ENCODE data around the gene SIRPB2. TPM values are rescaled to one million over a fixed set of nuclear protein-coding genes. Genes with fewer than 3 reads are reported as not detected.

Gene SIRPB2
- total RNA-seq, 2 donors from 2014 or later = 0.74 to 3.0 TPM

DNA sequence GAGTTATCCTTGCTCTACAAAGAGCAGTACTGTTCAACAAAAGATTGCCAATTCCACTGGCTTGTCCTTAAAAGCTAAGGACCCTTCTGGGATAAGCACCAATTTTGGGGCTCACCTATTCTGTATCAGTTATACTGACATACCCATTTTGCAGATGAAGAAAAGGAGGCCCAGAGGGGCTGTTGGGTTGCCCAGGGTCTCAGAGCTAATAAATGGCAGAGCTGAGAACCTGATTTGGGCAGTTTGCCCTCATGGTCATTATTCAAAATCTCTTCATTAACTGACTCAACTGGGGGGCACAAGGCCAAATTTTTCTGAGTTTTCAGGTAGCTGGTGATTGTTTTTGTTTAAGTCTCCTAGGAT is 55.9 kb downstream of the SIRPB2 start:
- TF ChIP-seq, protein P1, sequence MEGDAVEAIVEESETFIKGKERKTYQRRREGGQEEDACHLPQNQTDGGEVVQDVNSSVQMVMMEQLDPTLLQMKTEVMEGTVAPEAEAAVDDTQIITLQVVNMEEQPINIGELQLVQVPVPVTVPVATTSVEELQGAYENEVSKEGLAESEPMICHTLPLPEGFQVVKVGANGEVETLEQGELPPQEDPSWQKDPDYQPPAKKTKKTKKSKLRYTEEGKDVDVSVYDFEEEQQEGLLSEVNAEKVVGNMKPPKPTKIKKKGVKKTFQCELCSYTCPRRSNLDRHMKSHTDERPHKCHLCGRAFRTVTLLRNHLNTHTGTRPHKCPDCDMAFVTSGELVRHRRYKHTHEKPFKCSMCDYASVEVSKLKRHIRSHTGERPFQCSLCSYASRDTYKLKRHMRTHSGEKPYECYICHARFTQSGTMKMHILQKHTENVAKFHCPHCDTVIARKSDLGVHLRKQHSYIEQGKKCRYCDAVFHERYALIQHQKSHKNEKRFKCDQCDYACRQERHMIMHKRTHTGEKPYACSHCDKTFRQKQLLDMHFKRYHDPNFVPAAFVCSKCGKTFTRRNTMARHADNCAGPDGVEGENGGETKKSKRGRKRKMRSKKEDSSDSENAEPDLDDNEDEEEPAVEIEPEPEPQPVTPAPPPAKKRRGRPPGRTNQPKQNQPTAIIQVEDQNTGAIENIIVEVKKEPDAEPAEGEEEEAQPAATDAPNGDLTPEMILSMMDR (IDR thresholded peaks at IDR 0.05) = no peak
- H3K9ac ChIP-seq (ENCODE audit: low read depth in 2 of 2, low read length in 2 of 2) = no peak overlapping the region
- H3K36me3 ChIP-seq = no peaks in the 10 kb centered on the region
- no peak for DNase-seq
- no peaks in the 10 kb centered on the region for H3K27me3 ChIP-seq
- H3K4me1 ChIP-seq = no peaks in the 10 kb centered on the region
- H3K9me3 ChIP-seq = no peaks in the 10 kb centered on the region
- H3K27ac ChIP-seq = no peak overlapping the region
- intact Hi-C loops (cut with DNase I) = loop anchor here (5.0 kb wide), 1 partner anchor 43 kb away; the partner anchor contains the start of gene FKBP1A
- H3K4me3 ChIP-seq = no peak overlapping the region

DNA sequence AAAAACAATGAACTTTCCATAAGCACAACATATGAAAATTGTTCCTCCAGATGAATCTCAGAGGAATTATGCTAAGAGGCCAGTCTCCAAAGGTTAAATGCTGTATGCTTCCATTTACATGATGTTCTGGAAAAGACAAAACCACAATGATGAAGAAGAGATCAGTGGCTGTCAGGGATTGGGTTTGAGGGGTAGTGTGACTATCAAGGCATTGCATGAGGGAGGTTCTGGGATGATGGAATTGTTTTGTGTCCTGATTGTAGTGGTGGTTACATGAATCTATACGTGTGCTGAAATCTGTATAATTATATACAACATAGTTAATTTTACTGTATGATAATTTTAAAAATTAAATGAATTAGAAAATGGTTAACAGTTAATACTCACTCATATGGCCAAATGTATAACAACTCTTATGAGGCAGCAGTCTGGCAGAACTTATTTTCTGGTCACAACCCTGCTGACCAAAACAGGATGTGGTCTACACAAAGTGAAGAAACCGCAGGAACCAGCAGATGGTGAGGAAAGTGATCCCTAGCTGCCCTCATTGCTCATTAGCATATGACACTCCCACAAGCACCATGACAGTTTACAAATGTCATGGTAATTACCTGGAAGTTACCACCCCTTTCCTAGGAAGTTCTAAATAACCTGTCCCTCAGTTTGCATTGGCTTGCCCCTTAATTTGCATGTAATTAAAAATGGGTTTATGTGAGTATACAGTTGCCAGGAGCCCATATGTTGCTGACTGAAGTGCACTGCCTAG is 56.5 kb downstream of the SIRPB2 start:
- no peaks in the 10 kb centered on the region for H3K27me3 ChIP-seq
- H3K9me3 ChIP-seq = no peaks in the 10 kb centered on the region
- no peak overlapping the region for H3K27ac ChIP-seq
- H3K4me3 ChIP-seq = no peak overlapping the region
- H3K36me3 ChIP-seq = no peaks in the 10 kb centered on the region
- intact Hi-C loops (cut with DNase I) = loop anchor here (5.0 kb wide), 1 partner anchor 42 kb away; the partner anchor contains the start of gene FKBP1A
- no peak overlapping the region for H3K9ac ChIP-seq (ENCODE audit: low read depth in 2 of 2, low read length in 2 of 2)
- no peaks in the 10 kb centered on the region for H3K4me1 ChIP-seq
- TF ChIP-seq, protein P1 (IDR thresholded peaks at IDR 0.05) = no peak
- DNase-seq = peak; percentile 43

DNA sequence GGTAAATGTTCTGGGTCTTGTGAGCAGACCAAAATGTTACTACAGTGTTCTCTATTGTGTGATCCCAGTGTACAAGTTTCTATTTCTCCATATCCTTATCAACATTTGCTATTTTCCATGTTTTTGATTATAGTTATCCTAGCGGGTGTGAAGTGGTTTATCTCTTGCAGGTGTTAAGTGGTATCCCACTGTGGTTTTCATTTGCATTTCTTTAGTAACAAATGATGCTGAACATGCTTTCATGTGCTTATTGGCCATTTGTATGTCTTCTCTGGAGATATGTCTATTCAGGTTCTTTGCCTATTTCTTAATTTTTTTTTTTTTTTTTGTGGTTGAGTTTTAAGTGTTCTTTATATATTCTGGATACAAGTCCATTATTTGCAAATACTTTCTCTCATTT is 60.1 kb downstream of the SIRPB2 start:
- no peak overlapping the region for H3K4me3 ChIP-seq
- DNase-seq = no peak
- no peak overlapping the region for H3K27ac ChIP-seq
- H3K36me3 ChIP-seq = no peaks in the 10 kb centered on the region
- no peak overlapping the region for H3K9ac ChIP-seq (ENCODE audit: low read depth in 2 of 2, low read length in 2 of 2)
- TF ChIP-seq, protein P1 (IDR thresholded peaks at IDR 0.05) = no peak
- no peaks in the 10 kb centered on the region for H3K9me3 ChIP-seq
- H3K4me1 ChIP-seq = no peaks in the 10 kb centered on the region
- intact Hi-C loops (cut with DNase I) = no loop called here
- no peaks in the 10 kb centered on the region for H3K27me3 ChIP-seq

DNA sequence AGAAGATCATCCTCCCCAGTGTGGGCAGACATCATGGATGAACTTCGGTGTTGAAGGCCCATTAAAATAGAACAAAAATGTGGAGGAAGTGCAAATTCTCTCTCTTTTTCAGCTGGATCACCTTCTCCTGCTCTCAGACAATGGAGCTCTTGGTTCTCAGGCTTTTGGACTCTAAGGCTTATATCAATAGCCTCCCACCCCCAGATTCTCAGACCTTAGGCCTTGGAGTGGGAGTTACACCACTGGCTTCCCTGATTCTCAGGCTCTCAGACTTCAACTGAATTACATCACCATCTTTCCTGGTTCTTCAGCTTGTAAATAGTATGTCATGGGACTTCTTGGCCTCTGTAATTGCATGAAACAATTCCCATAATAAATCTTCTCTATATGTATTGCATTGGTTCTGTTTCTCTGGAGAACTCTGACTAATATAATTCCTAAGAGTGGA is 61.2 kb downstream of the SIRPB2 start:
- Histone ChIP-seq H3K4me3 (no peak overlapping the region), H3K27ac (peak overlapping the region; percentile 36), H3K9me3 (no peaks in the 10 kb centered on the region), H3K36me3 (no peaks in the 10 kb centered on the region), H3K9ac (ENCODE audit: low read depth in 2 of 2, low read length in 2 of 2) (no peak overlapping the region), H3K27me3 (no peaks in the 10 kb centered on the region), H3K4me1 (no peaks in the 10 kb centered on the region)
- TF ChIP-seq, protein P1 (IDR thresholded peaks at IDR 0.05) = no peak
- intact Hi-C loops (cut with DNase I) = no loop called here
- DNase-seq = no peak

DNA sequence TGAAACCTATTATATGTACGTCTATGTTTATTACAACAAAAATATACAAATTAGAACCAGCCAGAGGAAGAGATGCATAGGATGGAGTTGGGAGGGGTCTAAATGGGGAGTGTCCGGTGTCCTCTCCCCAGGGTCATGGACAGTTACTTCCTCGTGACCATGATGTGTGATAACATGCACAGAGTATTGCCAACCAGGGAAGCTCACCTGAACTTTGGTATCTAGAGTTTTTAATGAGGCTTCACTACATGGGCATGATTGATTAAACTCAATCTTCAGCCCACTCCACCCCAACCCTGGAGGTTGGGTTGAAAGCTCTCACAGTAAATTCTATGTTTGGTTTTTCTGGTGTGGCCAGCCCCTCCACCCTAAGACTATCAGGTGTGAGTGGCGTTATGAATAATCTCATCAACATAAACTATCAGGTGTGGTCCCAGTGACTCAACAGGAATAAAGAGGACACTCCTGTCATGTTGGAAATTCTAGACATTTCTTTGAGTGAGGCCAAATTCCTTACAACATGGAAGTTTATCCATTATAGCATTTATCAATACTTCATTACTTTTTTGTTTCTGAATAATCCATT is 62.0 kb downstream of the SIRPB2 start:
- peak; percentile 32 for DNase-seq
- Histone ChIP-seq H3K27me3 (no peaks in the 10 kb centered on the region), H3K9ac (ENCODE audit: low read depth in 2 of 2, low read length in 2 of 2) (no peak overlapping the region), H3K9me3 (no peaks in the 10 kb centered on the region), H3K4me3 (no peak overlapping the region), H3K4me1 (no peaks in the 10 kb centered on the region), H3K36me3 (no peaks in the 10 kb centered on the region), H3K27ac (no peak overlapping the region)
- intact Hi-C loops (cut with DNase I) = no loop called here
- TF ChIP-seq, protein P1 (IDR thresholded peaks at IDR 0.05) = no peak

Data from colonic mucosa (tissue), 4 donors.